IPS-18c (cell line): ENCODE data around the gene KRT80.
"Not testable (repeated sequence)": the region's sequence is repeated elsewhere in the genome, so short reads cannot be mapped to it uniquely, and the experiment has no call there.

ENCODE experiments used
- H3K4me3 ChIP-seq: 2 replicates; pipeline ENCODE4 v1.7.0; 2013; ENCODE audit warnings: low read depth, mild to moderate bottlenecking, low read length, moderate library complexity; ENCODE audit not compliant: insufficient read depth
- H3K9me3 ChIP-seq: one replicate; pipeline ENCODE4 v1.6.1; 2013; ENCODE audit warnings: mild to moderate bottlenecking, low read length, moderate library complexity; ENCODE audit not compliant: control insufficient read depth, insufficient read depth

KRT80 gene

DNA sequence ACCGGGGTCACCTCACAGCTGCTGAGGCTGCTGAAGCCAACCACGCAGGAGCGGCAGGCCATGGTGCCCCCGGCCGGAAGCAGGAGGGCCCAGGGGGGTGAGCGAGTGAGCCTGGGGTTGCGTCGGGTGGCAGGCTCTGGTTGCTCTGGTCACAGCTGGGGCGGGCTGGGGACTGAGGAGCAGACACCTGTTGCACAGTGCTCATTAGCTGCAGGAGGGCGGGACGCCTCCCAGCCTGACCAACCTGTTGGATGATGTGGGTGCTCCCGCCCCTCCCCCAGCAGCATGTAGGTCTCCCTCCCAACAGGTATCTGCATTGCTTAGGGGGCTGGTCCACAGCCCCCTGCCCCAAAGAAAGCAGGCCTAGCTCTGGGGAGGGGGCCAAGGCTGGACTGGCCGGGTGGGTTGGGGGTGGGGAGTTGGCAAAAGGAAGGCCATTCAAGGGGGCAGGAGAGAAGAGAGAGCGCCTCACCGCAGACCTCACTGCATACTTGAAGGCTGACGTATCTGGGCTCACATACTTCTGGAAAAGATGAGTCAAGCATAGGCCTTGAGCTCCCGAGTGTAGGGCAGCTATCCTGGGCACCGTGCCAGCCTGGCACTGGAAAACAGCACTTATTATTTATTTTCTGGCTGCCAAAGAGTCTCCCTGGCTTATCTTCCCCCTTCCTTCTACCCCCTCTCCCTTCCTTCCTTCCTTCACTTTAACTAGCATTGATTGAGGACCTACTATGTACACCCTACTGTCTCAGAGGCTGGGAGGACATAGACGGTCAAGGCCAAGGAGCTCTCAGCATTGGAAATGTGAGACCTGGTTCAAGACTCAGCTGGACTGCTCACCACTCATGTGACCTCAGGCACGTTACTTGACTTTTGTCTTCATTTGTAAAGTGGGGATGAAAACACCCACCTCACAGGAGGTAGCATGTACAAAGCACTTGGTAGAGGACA is at the start of gene KRT80:
Gene KRT80 (minus strand): TSS at position 174 of the 951 bp plus-strand sequence. CDS start 112 bp downstream, at position 62.
- no peaks in the 10 kb centered on the region for H3K9me3 ChIP-seq
- H3K4me3 ChIP-seq: no peak within 1 kb of the TSS

- H3K9me3 ChIP-seq: no peaks in the 10 kb centered on the region
Measured at GRCh38 chr12:52241205-52241842, 49.5 kb upstream of the KRT80 start.

DNA sequence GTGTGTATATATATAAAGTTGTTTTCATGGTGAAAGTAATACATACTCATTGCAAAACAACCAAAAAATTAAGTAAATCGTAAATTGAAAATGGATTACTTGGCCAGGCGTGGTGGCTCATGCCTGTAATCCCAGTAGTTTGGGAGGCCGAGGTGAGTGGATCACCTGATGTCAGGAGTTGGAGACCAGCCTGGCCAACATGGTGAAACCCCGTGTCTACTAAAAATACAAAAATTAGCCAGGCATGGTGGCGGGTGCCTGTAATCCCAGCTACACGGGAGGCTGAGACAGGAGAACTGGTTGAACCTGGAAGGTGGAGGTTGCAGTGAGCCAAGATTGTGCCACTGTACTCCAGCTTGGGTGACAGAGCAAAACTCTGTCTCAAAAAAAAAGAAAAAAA is 48.4 kb upstream of the KRT80 start:
- not testable (repeated sequence) for H3K4me3 ChIP-seq, H3K9me3 ChIP-seq

More at GRCh38 chr12:52241205-52241842, 49.5 kb upstream of the KRT80 start:
- no peak overlapping the region for H3K4me3 ChIP-seq

DNA sequence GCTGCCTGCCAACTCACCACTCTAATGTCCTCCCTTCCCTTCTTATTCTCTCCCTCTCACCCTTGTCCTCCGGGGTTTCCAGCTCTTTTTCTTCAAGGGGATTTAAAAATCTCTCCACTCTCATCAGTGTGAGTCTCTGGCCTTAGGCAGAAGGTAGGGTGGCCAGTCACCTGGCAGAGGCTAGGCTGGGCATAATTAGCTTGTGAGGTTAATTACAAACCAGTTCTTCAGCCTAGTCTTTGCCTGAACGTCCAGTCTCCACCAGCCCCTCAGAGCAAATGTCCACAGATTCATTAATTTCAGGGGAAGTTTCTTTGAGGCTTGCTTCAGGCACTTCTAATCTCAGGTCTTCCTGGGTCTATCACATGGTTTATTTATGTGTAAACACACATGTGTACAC is 48.0 kb upstream of the KRT80 start:
- Histone ChIP-seq H3K4me3 (no peak overlapping the region), H3K9me3 (no peaks in the 10 kb centered on the region)

GRCh38 chr12:52238916-52239646 is 47.3 kb upstream of the KRT80 start:
- no peaks in the 10 kb centered on the region for H3K9me3 ChIP-seq
- H3K4me3 ChIP-seq: no peak overlapping the region

DNA sequence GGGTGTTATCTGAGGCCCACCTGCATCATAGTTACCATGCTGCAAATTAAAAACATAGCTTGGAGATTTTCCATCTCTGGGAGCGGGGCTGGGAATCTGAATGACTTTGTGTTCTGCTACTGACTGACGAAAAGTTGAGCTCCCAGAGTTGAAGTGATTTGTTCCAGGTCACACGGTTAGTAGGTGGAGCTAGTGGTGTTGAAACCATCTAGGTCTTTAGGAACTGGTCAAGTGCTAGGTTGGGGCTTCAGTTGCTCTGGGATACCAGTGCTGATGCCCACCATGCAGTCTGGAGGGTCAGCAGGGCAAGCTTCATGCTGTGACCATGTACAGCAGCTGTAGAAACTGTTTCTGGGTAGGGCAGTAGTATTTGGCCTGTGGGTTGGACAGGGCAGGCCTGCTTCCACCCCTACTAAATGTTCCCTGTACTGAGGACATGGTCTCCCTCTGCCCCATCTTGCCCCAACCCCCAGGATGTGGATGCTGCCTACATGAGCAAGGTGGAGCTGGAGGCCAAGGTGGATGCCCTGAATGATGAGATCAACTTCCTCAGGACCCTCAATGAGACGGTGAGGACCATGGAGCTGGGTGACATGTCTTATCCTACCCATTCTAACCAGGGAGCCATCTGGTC is 46.5 kb upstream of the KRT80 start:
- Histone ChIP-seq H3K4me3 (no peak overlapping the region), H3K9me3 (no peaks in the 10 kb centered on the region)

- Histone ChIP-seq H3K4me3 (no peak overlapping the region), H3K9me3 (no peaks in the 10 kb centered on the region)
Measured at GRCh38 chr12:52236386-52237050, 44.7 kb upstream of the KRT80 start.

DNA sequence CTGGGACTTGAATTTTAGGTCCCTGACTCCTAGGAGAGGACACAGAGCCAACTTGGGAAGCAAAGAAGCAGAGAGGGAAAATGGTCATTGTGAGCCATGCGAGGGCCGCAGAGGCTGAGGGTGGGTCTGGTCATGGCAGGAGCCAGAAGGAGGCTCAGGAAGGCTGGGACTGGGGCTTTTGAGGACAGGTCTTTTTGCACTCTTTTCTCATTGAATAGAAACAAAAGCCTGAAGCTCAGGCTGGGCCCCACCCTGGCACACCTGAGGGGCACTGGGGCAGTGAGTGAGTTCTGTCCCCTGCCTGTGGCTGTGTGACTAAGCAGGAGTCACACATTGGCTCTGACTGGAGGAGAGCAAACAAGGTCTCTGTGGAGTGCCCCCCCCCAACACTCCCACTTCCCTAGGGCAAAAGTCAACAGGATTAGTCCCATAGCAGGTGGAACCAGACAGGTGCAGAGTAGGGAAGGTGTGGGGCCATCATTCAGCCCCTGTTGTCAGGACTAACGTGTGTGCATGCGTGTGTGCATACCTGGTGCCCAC is 44.1 kb upstream of the KRT80 start:
- Histone ChIP-seq H3K9me3 (no peaks in the 10 kb centered on the region), H3K4me3 (no peak overlapping the region)

DNA sequence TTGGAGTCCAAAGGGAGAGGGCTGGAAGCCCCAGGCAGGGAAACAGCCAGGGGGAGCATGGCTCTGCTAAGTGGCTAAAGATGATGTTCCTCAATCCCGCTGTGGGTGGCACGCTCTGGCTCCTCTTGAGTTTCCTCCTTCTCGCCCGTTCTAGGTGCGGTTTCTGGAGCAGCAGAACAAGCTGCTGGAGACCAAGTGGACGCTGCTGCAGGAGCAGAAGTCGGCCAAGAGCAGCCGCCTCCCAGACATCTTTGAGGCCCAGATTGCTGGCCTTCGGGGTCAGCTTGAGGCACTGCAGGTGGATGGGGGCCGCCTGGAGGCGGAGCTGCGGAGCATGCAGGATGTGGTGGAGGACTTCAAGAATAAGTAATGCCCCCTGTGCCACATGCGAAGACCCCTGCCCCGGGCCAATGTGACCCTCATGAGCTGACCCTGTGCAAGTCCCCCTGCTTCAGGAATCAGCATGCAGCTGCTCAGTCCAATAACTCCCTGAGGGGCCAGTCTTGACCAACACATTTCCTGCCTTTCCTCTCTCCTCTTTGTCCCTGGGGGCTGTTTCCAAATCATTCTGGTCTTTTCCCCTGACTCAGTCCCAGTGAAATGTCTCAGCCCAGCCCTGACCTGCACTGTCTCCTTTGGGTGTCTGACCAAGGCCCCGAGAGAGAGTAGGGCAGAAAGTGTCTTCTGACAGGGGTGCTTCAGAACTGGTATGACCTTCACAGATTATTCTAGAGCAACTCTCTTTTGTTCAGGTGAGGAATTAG is 43.4 kb upstream of the KRT80 start:
- no peaks in the 10 kb centered on the region for H3K9me3 ChIP-seq
- H3K4me3 ChIP-seq: no peak overlapping the region

DNA sequence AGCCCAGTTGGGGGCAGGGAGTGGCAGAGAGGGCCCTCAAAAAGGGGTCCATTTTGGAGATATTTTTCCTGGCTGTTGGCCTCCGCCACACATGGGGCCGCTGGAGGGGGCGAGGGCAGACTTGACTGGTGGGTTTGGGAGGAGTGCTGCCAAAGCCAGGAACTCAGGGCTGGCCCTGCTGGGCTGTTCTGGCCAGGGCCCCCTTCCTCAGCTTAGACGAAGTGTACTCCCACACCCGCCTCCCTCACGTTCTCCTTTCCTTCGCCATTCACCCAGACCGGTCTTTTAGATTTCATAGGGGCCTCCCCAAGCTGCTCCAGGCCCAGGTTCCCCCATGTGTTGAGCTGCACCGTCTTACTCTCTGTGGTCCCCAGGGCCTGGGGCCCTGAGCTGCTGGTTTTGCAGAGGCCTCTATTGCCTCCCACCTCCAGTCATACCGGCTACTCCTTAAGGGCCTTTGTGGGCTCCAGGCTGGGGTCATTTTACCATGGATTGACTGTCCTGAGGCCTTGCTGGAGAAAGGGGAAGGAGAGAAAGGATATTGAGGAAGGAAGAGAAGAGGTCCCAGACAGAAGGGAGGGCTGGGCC is 42.5 kb upstream of the KRT80 start:
- Histone ChIP-seq H3K4me3 (no peak overlapping the region), H3K9me3 (no peaks in the 10 kb centered on the region)

- Histone ChIP-seq H3K9me3 (no peaks in the 10 kb centered on the region), H3K4me3 (peak overlapping the region; percentile 58)
Measured at GRCh38 chr12:52233462-52234207, 41.8 kb upstream of the KRT80 start.

- peak within 1 kb of the TSS; percentile 58 for H3K4me3 ChIP-seq
- no peaks in the 10 kb centered on the region for H3K9me3 ChIP-seq
Measured at GRCh38 chr12:52232674-52233461, 41.1 kb upstream of the KRT80 start, which contains the start of gene KRT7. Gene KRT7 (plus strand): TSS chr12:52233243. CDS start chr12:52233297, 54 bp downstream.

GRCh38 chr12:52232203-52232673 is 40.4 kb upstream of the KRT80 start:
- Histone ChIP-seq H3K9me3 (no peaks in the 10 kb centered on the region), H3K4me3 (no peak overlapping the region)
